HUES6 (cell line): Measurements from ENCODE around the gene PARP8.
"Not testable (repeated sequence)": the region's sequence is repeated elsewhere in the genome, so short reads cannot be mapped to it uniquely, and the experiment has no call there.

Source experiments
- H3K27ac ChIP-seq: 2 replicates; pipeline ENCODE4 v1.7.0; 2013; ENCODE audit warnings: low read depth, mild to moderate bottlenecking, low read length, inconsistent platforms
- H3K27me3 ChIP-seq: 2 replicates; pipeline ENCODE4 v1.6.1; 2013; ENCODE audit warnings: low read length; ENCODE audit not compliant: control insufficient read depth, insufficient read depth
- H3K36me3 ChIP-seq: 2 replicates; pipeline ENCODE4 v1.6.1; 2013; ENCODE audit warnings: low read length; ENCODE audit not compliant: control insufficient read depth, insufficient read depth
- H3K4me1 ChIP-seq: 2 replicates; pipeline ENCODE4 v1.6.1; 2013; ENCODE audit warnings: low read length; ENCODE audit not compliant: control insufficient read depth, insufficient read depth
- H3K4me3 ChIP-seq: 2 replicates; pipeline ENCODE4 v1.5.1; 2013; ENCODE audit warnings: low read depth, low read length
- H3K9ac ChIP-seq: one replicate; pipeline ENCODE4 v1.6.1; 2013; ENCODE audit warnings: mild to moderate bottlenecking, low read length
- H3K9me3 ChIP-seq: 2 replicates; pipeline ENCODE4 v1.6.1; 2013; ENCODE audit warnings: low read depth, low read length; ENCODE audit not compliant: control insufficient read depth, insufficient read depth

The PARP8 gene

DNA sequence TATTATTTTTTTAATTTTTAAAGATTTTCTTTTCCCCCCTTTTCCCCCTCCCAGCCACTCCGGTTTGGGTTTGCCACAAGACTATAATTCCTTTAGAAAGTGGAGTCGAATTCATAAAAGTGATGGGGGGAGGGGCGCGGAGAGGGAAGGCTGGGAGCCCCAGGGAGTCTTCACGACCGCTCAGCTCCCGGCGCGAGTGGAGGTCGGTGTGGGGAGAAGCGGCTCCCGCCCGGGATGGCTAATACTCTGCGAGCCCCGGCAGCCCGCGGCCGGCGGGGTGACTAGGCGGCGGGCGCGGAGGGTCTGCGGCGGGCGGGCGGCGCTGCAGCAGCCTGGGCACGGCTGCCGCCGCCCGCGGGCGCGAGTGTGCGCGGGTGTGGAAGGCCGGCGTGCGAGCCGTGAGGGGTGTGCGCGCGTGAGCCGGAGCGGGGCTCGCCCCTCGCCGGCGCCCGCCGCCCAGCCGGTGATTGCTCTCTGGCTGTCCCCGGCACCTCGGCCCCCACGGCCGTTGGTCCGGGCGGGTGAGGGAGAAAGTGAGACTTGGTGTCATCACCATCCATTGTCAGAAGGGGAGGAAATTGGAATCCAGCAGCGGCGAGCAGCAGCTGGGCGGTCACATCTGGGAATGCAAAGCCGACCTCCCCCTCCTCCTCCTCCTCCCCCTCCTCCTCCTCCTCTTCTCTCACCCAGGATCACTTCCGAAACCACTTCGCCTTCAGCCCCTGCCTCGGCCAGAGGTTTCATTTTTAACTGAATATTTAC lies at the start of gene PARP8:
TSS of gene PARP8 (plus strand) at position 377 of the 762 bp plus-strand sequence. CDS start 459 bp downstream, outside the sequence.
- H3K4me1 ChIP-seq = peaks cover 16% of the 10 kb centered on the region; the same call in 1 of the 2 replicates
- peak within 1 kb of the TSS; percentile 97 for H3K9ac ChIP-seq
- H3K27me3 ChIP-seq = peaks cover 8% of the 10 kb centered on the region; the same call in 1 of the 2 replicates
- H3K4me3 ChIP-seq = peak within 1 kb of the TSS; percentile 93
- H3K9me3 ChIP-seq = no peaks in the 10 kb centered on the region
- peak within 1 kb of the TSS; percentile 91 for H3K27ac ChIP-seq
- no peaks in the 10 kb centered on the region for H3K36me3 ChIP-seq

DNA sequence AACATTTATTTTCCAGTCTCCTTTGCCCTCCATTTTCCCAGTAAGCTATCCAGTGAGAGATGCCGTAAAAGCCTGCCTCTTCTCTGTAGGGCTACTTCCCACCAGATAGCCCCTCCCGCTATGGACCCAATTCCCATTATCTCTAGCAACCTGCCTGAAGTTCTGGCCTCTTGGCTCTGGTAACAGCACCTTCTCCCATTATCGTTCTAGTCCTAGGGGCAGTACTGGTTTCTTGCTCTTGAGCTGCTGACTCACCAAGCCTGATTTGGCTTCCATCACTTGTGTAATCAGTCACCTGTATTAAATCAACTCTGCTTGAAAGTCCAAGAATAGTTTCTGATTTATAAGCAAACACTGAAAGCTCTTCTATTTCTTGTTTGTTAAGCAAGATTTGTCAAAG lies 42.8 kb upstream of the PARP8 start:
- Histone ChIP-seq H3K27me3 (no peaks in the 10 kb centered on the region), H3K9me3 (0 out of 2 replicates have a peak, but pooled peaks cover 6% of the 10 kb centered on the region), H3K4me3 (no peak overlapping the region), H3K4me1 (no peaks in the 10 kb centered on the region), H3K9ac (no peak overlapping the region), H3K36me3 (no peaks in the 10 kb centered on the region), H3K27ac (no peak overlapping the region)

DNA sequence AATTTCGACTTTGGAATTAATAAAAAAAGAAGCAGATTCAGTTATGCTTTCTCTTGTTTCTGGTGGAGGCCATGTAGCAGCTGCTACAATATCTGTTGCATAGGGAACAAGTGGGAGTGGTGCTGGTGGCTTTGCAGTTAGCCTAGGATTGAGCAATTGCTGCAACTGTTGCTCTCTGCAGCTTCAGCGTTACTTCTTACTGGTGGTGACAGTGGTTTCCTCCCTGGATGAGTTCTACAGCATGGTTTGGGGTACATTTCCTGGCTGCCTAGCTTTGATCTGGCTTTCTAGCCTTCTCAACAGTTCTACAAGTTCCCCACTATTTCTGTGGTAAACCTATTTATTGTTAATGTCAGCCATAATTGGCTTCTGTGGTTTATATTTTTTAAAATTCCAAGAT lies 31.6 kb upstream of the PARP8 start:
- H3K36me3 ChIP-seq = not testable (repeated sequence)

GRCh38 chr5:50637576-50637975 lies 28.9 kb upstream of the PARP8 start:
- H3K27me3 ChIP-seq, H3K9ac ChIP-seq, H3K4me1 ChIP-seq, H3K9me3 ChIP-seq, H3K36me3 ChIP-seq, H3K27ac ChIP-seq, H3K4me3 ChIP-seq: not testable (repeated sequence)

More for the DNA sequence above, 31.6 kb upstream of the PARP8 start:
- not testable (repeated sequence) for H3K4me3 ChIP-seq, H3K9ac ChIP-seq, H3K27me3 ChIP-seq, H3K4me1 ChIP-seq, H3K27ac ChIP-seq, H3K9me3 ChIP-seq

DNA sequence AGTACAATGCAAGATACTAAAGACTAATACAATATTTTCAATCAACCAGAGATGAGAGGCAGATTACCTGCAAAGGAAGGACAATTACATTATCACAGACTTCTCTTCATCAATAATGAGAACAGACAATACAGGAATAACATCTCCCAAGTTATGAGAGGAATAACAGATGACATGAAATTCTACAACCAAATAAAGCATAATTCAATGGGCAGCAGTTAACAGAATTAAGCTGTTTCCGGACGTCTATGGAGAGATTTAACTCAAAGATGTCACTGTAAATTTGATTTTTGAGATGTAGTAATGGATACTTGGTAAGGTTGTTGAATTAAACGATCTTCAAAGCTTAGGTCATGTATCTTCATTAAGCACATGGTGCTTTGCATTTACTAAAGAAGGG lies 19.8 kb upstream of the PARP8 start:
- Histone ChIP-seq H3K36me3 (no peaks in the 10 kb centered on the region), H3K4me1 (no peaks in the 10 kb centered on the region), H3K27me3 (no peaks in the 10 kb centered on the region), H3K27ac (no peak overlapping the region), H3K4me3 (no peak overlapping the region), H3K9me3 (no peaks in the 10 kb centered on the region), H3K9ac (no peak overlapping the region)

DNA sequence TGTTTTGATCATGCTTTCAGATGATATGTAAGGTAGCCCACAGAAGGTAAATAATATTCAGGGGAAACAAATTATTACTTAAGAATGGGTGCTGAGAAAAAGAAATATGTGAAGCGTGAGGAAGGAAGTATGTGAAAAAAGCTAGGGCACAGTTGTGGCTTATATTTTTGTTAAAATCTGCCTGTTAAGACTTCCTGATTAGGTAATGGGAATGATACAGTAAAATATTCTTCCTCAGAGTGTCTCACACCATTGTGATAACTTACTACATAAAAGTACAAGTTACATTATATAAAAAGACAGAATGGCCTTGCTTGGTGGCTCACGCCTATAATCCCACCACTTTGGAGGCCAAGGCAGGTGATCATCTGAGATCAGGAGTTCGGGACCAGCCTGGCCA lies 18.7 kb upstream of the PARP8 start:
- no peak overlapping the region for H3K4me3 ChIP-seq
- H3K27ac ChIP-seq = no peak overlapping the region

DNA sequence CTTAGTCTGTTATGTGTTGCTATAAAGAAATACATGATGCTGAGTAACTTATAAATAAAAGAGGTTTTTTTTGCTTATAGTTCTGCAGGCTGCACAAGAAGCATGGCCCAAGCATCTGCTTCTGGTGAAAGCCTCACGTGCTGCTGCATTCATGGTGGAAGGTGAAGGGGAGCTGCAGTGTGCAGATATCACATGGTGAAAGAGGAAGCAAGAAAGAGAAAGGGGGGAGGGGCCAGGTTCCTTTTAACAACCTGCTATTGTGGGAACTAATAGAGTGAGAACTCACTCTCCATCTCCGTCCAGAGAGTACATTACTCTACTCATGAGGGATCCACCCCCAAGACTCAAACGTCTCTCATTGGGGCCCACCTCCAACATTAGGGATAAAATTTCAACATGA lies 12.5 kb upstream of the PARP8 start:
- Histone ChIP-seq H3K27ac (no peak overlapping the region), H3K9me3 (no peaks in the 10 kb centered on the region), H3K4me1 (no peaks in the 10 kb centered on the region), H3K9ac (no peak overlapping the region), H3K4me3 (no peak overlapping the region), H3K36me3 (no peaks in the 10 kb centered on the region), H3K27me3 (no peaks in the 10 kb centered on the region)

More for the DNA sequence above, 18.7 kb upstream of the PARP8 start:
- no peak overlapping the region for H3K9ac ChIP-seq
- no peaks in the 10 kb centered on the region for H3K4me1 ChIP-seq
- no peaks in the 10 kb centered on the region for H3K27me3 ChIP-seq
- H3K9me3 ChIP-seq = no peaks in the 10 kb centered on the region
- H3K36me3 ChIP-seq = no peaks in the 10 kb centered on the region

- Histone ChIP-seq H3K27me3 (no peaks in the 10 kb centered on the region), H3K27ac (no peak overlapping the region), H3K9ac (no peak overlapping the region)
These were observed 11.2 kb upstream of the PARP8 start for GRCh38 chr5:50655067-50655809.

DNA sequence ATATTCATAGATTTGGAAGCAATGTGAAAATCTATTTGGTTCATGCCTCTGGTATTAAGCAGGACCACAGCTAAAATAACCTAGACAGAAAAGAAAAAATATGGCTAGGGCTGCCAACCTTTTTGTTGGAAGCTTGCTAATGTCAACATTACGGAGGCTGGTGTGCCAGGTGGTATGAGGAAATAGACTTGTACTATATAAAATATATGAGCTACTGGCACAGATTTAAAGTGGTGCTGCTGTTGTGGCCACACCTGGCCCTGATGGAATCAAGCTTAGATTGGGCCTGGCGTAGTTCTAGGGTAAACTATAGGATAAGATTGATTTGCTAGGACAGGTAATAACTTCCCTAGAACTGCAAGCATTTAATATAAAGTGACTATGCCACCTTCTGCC lies 10.6 kb upstream of the PARP8 start:
- Histone ChIP-seq H3K9ac (no peak overlapping the region), H3K4me3 (no peak overlapping the region), H3K4me1 (no peaks in the 10 kb centered on the region), H3K36me3 (no peaks in the 10 kb centered on the region), H3K27ac (no peak overlapping the region), H3K27me3 (no peaks in the 10 kb centered on the region), H3K9me3 (no peaks in the 10 kb centered on the region)

More at GRCh38 chr5:50655067-50655809, 11.2 kb upstream of the PARP8 start:
- Histone ChIP-seq H3K4me1 (no peaks in the 10 kb centered on the region), H3K9me3 (no peaks in the 10 kb centered on the region), H3K4me3 (no peak overlapping the region), H3K36me3 (no peaks in the 10 kb centered on the region)

DNA sequence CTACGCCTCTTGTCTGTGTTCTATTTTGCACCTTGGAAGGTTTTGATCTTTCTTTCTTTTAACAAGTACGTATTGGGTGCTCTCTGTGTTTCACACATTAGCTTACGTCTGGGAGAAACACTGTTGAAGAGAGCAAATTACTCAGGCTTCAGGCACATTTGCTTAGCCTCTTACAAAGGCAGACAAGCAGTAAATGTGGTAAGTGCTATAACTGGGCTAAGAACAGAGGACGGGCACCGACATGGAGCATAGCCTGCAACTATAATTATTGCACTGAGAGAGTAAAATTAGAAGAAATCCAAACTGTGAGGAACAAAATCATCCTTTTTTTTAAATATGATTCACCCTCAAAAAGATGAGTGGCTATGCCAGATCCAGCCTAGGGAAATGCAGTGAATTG lies 9.4 kb upstream of the PARP8 start:
- Histone ChIP-seq H3K27ac (no peak overlapping the region), H3K9ac (no peak overlapping the region), H3K27me3 (no peaks in the 10 kb centered on the region), H3K36me3 (no peaks in the 10 kb centered on the region), H3K9me3 (no peaks in the 10 kb centered on the region; the same call in 1 of the 2 replicates), H3K4me3 (no peak overlapping the region), H3K4me1 (no peaks in the 10 kb centered on the region)

- no peak overlapping the region for H3K27ac ChIP-seq
- no peak overlapping the region for H3K9ac ChIP-seq
- no peaks in the 10 kb centered on the region for H3K36me3 ChIP-seq
- no peaks in the 10 kb centered on the region for H3K27me3 ChIP-seq
- H3K4me3 ChIP-seq = no peak overlapping the region
- H3K4me1 ChIP-seq = no peaks in the 10 kb centered on the region
- no peaks in the 10 kb centered on the region; the same call in 1 of the 2 replicates for H3K9me3 ChIP-seq
These were observed 8.2 kb upstream of the PARP8 start for GRCh38 chr5:50658246-50658645.
